CD4-positive, alpha-beta T cell (primary cell): Measurements from ENCODE around the gene THBS2. TPM values are rescaled to one million over a fixed set of nuclear protein-coding genes. Genes with fewer than 3 reads are reported as not detected.
"Not testable (repeated sequence)": the region's sequence is repeated elsewhere in the genome, so short reads cannot be mapped to it uniquely, and the experiment has no call there.

Experiments used
- ATAC-seq: fragments of 200-7000 bp; cut with Tn5 transposase; one replicate; pipeline ENCODE4 v1.10.0; 2022; ENCODE audit warnings: mild to moderate bottlenecking; ENCODE audit not compliant: poor library complexity
- CTCF ChIA-PET: fragments of 350-600 bp; sonication (Branson Sonifier 250); formaldehyde crosslinking; loops from one replicate; lab custom pipeline; 2021; ENCODE audit warnings: antibody characterized with exemption, inconsistent platforms; lab: Charles Lee
- POLR2A ChIA-PET: fragments of 350-600 bp; sonication (Branson Sonifier 250); formaldehyde crosslinking; loops from one replicate; lab custom pipeline; 2021; ENCODE audit warnings: antibody characterized with exemption, inconsistent platforms; lab: Charles Lee
- DNase-seq, 14 experiments: peaks; one replicate each; pipeline ENCODE4 v3.0.0-alpha.2; 2013 to 2020; ENCODE audit warnings: mixed read lengths in 2 of 14
- H3K27ac ChIP-seq, 2 donors: one replicate each; pipeline versions ENCODE4 v1.5.1 to v1.7.0; 2013; ENCODE audit warnings: low read length in 2 of 2, low read depth in 1 of 2, mild to moderate bottlenecking in 1 of 2
- H3K27me3 ChIP-seq, 2 experiments: 1 replicate in 1 of 2; 2 replicates in 1 of 2; pipeline versions ENCODE4 v1.6.1 to v1.7.0; 2013; ENCODE audit warnings: low read length in 2 of 2, control low read depth in 1 of 2, mild to moderate bottlenecking in 1 of 2, moderate library complexity in 1 of 2; ENCODE audit not compliant: insufficient read depth in 2 of 2, control insufficient read depth in 1 of 2
- H3K36me3 ChIP-seq: one replicate; pipeline ENCODE4 v1.6.1; 2013; ENCODE audit warnings: low read length, control low read depth; ENCODE audit not compliant: insufficient read depth
- H3K4me1 ChIP-seq: one replicate; pipeline ENCODE4 v1.6.1; 2013; ENCODE audit warnings: low read length, control low read depth; ENCODE audit not compliant: insufficient read depth
- H3K4me3 ChIP-seq: one replicate; pipeline ENCODE4 v1.5.1; 2013; ENCODE audit warnings: mild to moderate bottlenecking, low read length, moderate library complexity
- H3K9me3 ChIP-seq, 2 experiments: 1 replicate in 1 of 2; 2 replicates in 1 of 2; pipeline versions ENCODE4 v1.6.1 to v1.7.0; 2013; ENCODE audit warnings: low read length in 2 of 2, mild to moderate bottlenecking in 2 of 2, control low read depth in 1 of 2, moderate library complexity in 1 of 2; ENCODE audit not compliant: control insufficient read depth in 1 of 2, insufficient read depth in 1 of 2
- H3K27ac Mint-ChIP-seq: one replicate; pipeline ENCODE4 v1.8.0; 2020; ENCODE audit warnings: mixed read lengths
- H3K27me3 Mint-ChIP-seq: one replicate; pipeline ENCODE4 v1.8.0; 2021; ENCODE audit warnings: mixed read lengths
- H3K36me3 Mint-ChIP-seq: one replicate; pipeline ENCODE4 v1.8.0; 2021; ENCODE audit warnings: low read depth, mixed read lengths
- H3K4me1 Mint-ChIP-seq: one replicate; pipeline ENCODE4 v1.8.0; 2021; ENCODE audit warnings: low read depth, mixed read lengths
- H3K4me3 Mint-ChIP-seq: one replicate; pipeline ENCODE4 v1.8.0; 2020; ENCODE audit warnings: mild to moderate bottlenecking, mixed read lengths
- H3K9me3 Mint-ChIP-seq: one replicate; pipeline ENCODE4 v1.8.0; 2020; ENCODE audit warnings: mixed read lengths
- intact Hi-C, 2 experiments: fragments of 100-400 bp; cut with DNase I in 1 of 2; cut with micrococcal nuclease in 1 of 2; formaldehyde crosslinking; loops; one replicate each; pipeline versions ENCODE4 v1.15.1 to v1.9.0; 2023 to 2025; cut with DNase I, micrococcal nuclease
- total RNA-seq, 174 experiments: library from RNA in 2 of 174; stranded (reverse) in 2 of 174; gene quantifications; one replicate each; pipeline ENCODE4 v1.2.3 and lab custom pipeline; 2021 to 2026
- TF ChIP-seq, protein P1 (sequence below): fragments of 200-600 bp; IDR thresholded peaks from one replicate; pipeline ENCODE4 v1.8.0; 2022; ENCODE audit warnings: antibody characterized with exemption, mild to moderate bottlenecking

Gene THBS2
- total RNA-seq, 2 experiments from 2014 or later, result not detected

DNA sequence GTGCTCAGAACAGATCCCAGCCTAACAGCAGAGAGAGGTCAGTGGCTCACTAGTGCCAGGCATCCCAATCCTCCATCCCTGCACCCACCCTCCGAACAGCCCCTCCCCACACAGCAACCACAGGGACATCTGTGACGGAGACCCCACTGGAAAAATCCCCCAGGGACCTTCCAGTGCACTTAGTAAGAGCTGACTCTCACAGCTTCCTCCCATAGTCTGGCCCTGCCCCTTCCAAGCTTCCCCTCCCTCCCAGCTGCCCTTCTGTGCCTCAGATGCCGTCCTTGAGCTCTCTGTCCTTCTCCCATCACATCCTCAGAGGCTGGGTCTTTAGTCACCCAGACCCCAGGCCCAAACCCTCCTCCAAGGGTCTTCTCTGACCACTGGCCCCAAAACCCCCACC is 9.7 kb upstream of the THBS2 start:
- no peak overlapping the region for H3K27ac Mint-ChIP-seq
- no peaks in the 10 kb centered on the region for H3K4me1 Mint-ChIP-seq
- TF ChIP-seq, protein P1, sequence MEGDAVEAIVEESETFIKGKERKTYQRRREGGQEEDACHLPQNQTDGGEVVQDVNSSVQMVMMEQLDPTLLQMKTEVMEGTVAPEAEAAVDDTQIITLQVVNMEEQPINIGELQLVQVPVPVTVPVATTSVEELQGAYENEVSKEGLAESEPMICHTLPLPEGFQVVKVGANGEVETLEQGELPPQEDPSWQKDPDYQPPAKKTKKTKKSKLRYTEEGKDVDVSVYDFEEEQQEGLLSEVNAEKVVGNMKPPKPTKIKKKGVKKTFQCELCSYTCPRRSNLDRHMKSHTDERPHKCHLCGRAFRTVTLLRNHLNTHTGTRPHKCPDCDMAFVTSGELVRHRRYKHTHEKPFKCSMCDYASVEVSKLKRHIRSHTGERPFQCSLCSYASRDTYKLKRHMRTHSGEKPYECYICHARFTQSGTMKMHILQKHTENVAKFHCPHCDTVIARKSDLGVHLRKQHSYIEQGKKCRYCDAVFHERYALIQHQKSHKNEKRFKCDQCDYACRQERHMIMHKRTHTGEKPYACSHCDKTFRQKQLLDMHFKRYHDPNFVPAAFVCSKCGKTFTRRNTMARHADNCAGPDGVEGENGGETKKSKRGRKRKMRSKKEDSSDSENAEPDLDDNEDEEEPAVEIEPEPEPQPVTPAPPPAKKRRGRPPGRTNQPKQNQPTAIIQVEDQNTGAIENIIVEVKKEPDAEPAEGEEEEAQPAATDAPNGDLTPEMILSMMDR, result no peak
- ATAC-seq (no peak), DNase-seq (no peak)
- no peaks in the 10 kb centered on the region for H3K36me3 Mint-ChIP-seq
- Histone ChIP-seq H3K9me3 (peaks cover 0 to 4% of the 10 kb centered on the region in 2 experiments), H3K4me1 (no peaks in the 10 kb centered on the region), H3K27me3 (no peaks in the 10 kb centered on the region), H3K27ac (no peak overlapping the region), H3K4me3 (no peak overlapping the region), H3K36me3 (no peaks in the 10 kb centered on the region)
- H3K4me3 Mint-ChIP-seq, result no peak overlapping the region
- ChIA-PET CTCF (no interaction called here), POLR2A (no interaction called here)
- intact Hi-C loops, result no loop called here
- no peaks in the 10 kb centered on the region for H3K9me3 Mint-ChIP-seq
- H3K27me3 Mint-ChIP-seq, result peaks cover 11% of the 10 kb centered on the region

DNA sequence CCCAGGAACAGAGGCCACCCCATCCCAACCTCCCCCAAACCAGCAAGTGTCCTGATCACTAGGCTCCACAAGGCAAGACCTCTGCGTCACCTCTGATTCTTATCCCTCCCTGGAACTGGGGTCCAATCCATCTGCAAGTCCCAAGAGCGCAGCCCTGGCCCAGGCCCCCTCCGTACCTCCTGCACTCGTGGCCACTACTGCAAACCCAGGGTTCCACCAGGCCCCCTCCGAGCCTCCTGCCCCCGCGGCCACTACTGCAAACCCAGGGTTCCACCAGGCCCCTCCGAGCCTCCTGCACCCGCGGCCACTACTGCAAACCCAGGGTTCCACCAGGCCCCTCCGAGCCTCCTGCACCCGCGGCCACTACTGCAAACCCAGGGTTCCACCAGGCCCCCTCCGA is 9.0 kb upstream of the THBS2 start:
- POLR2A ChIA-PET, H3K9me3 Mint-ChIP-seq, H3K36me3 Mint-ChIP-seq, CTCF ChIA-PET, intact Hi-C loops, ATAC-seq, H3K4me1 Mint-ChIP-seq, H3K4me1 ChIP-seq, H3K4me3 Mint-ChIP-seq, H3K27ac ChIP-seq, H3K36me3 ChIP-seq, H3K27me3 ChIP-seq, DNase-seq, H3K4me3 ChIP-seq, H3K9me3 ChIP-seq, H3K27ac Mint-ChIP-seq: not testable (repeated sequence)
- H3K27me3 Mint-ChIP-seq, result peaks cover 16% of the 10 kb centered on the region

DNA sequence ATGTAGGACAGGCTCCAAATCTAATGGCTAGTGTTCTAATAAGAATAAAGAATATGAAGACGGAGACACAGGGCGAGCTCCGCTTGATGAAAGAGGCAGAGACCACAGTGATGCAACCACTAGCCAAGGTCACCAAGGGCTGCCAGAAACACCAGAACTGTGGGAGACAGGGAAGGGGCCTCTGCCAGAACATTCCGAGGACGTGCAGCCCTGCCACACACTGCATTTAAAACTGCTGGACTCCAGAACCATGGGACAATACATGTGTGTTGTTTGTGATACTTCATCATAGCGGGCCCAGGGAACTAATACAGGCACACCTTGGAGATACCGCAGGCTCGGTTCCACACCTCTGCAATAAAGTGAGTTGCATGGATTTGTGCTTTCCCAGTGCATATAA is 2.9 kb upstream of the THBS2 start:
- Mint-ChIP-seq H3K4me3 (no peak overlapping the region), H3K27ac (no peak overlapping the region), H3K4me1 (peaks cover 21% of the 10 kb centered on the region), H3K36me3 (no peaks in the 10 kb centered on the region), H3K27me3 (peaks cover 74% of the 10 kb centered on the region), H3K9me3 (no peaks in the 10 kb centered on the region)
- H3K36me3 ChIP-seq, result no peaks in the 10 kb centered on the region
- H3K4me3 ChIP-seq, result no peak overlapping the region
- CTCF ChIA-PET, result no interaction called here
- TF ChIP-seq, protein P1, result no peak
- peaks cover 0 to 26% of the 10 kb centered on the region in 2 experiments for H3K9me3 ChIP-seq
- ATAC-seq (no peak), DNase-seq (no peak)
- POLR2A ChIA-PET, result no interaction called here
- H3K27ac ChIP-seq, result no peak overlapping the region
- peaks cover 31 to 43% of the 10 kb centered on the region in 2 experiments for H3K27me3 ChIP-seq
- peaks cover 7% of the 10 kb centered on the region for H3K4me1 ChIP-seq
- intact Hi-C loops, result no loop called here

DNA sequence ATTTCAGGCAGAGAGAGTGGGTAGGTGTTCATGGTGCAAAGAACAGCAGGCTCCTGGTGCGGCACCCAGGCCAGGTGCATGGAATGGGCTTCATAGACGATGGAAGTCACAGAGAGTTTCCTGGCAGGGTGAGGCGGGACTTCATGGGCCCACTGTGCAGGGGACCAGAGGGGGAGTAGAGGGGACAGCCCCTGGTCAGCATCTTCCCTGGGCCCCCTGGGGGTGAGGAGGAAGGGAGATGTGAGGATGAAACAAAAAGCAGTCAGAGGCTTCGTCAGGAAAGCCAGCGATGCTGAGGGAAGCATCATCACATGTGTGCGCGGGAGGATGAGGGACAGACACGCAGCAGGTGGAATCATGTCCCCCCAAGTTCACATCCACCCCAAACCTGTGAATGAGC is 2.4 kb upstream of the THBS2 start:
- intact Hi-C loops, result no loop called here
- H3K9me3 ChIP-seq, result peaks cover 0 to 26% of the 10 kb centered on the region in 2 experiments
- Mint-ChIP-seq H3K27ac (no peak overlapping the region), H3K27me3 (peaks cover 74% of the 10 kb centered on the region), H3K9me3 (no peaks in the 10 kb centered on the region), H3K4me1 (peaks cover 21% of the 10 kb centered on the region), H3K36me3 (no peaks in the 10 kb centered on the region), H3K4me3 (no peak overlapping the region)
- ATAC-seq (no peak), DNase-seq (no peak)
- POLR2A ChIA-PET, result no interaction called here
- H3K27me3 ChIP-seq, result peaks cover 35 to 46% of the 10 kb centered on the region in 2 experiments
- H3K4me3 ChIP-seq, result no peak overlapping the region
- CTCF ChIA-PET, result no interaction called here
- no peaks in the 10 kb centered on the region for H3K36me3 ChIP-seq
- TF ChIP-seq, protein P1, result no peak
- peaks cover 7% of the 10 kb centered on the region for H3K4me1 ChIP-seq
- H3K27ac ChIP-seq, result no peak overlapping the region
